Measurements from ENCODE around the gene NRIP1. TPM values are rescaled to one million over a fixed set of nuclear protein-coding genes. Genes with fewer than 3 reads are reported as not detected.

The NRIP1 gene
- total RNA-seq, 2 donors from 2014 or later: 49.5 to 89.3 TPM

- Histone ChIP-seq H3K9ac (ENCODE audit: low read depth in 2 of 2, low read length in 2 of 2) (no peak overlapping the region), H3K9me3 (no peaks in the 10 kb centered on the region), H3K27ac (no peak overlapping the region), H3K36me3 (no peaks in the 10 kb centered on the region), H3K4me1 (no peaks in the 10 kb centered on the region), H3K27me3 (no peaks in the 10 kb centered on the region), H3K4me3 (no peak overlapping the region)
- TF ChIP-seq CTCF (IDR thresholded peaks at IDR 0.05): no peak
- no peak for DNase-seq
- intact Hi-C loops (cut with DNase I): no loop called here
Measured at GRCh38 chr21:15092745-15093144, 27.9 kb upstream of the NRIP1 start.

- H3K4me3 ChIP-seq: no peak overlapping the region
- intact Hi-C loops (cut with DNase I): no loop called here
- no peaks in the 10 kb centered on the region for H3K27me3 ChIP-seq
- H3K4me1 ChIP-seq: no peaks in the 10 kb centered on the region
- no peak for DNase-seq
- no peak for TF ChIP-seq CTCF (IDR thresholded peaks at IDR 0.05)
- no peak overlapping the region for H3K9ac ChIP-seq (ENCODE audit: low read depth in 2 of 2, low read length in 2 of 2)
- H3K27ac ChIP-seq: no peak overlapping the region
- no peaks in the 10 kb centered on the region for H3K9me3 ChIP-seq
- no peaks in the 10 kb centered on the region for H3K36me3 ChIP-seq
Measured at GRCh38 chr21:15090390-15090789, 25.6 kb upstream of the NRIP1 start.

- no peaks in the 10 kb centered on the region for H3K27me3 ChIP-seq
- no peak for DNase-seq
- intact Hi-C loops (cut with DNase I): no loop called here
- no peak for TF ChIP-seq CTCF (IDR thresholded peaks at IDR 0.05)
- H3K27ac ChIP-seq: no peak overlapping the region
- no peak overlapping the region for H3K4me3 ChIP-seq
- H3K9me3 ChIP-seq: no peaks in the 10 kb centered on the region
- H3K9ac ChIP-seq (ENCODE audit: low read depth in 2 of 2, low read length in 2 of 2): no peak overlapping the region
- no peaks in the 10 kb centered on the region for H3K4me1 ChIP-seq
- no peaks in the 10 kb centered on the region for H3K36me3 ChIP-seq
Measured at GRCh38 chr21:15088488-15088887, 23.7 kb upstream of the NRIP1 start.

GRCh38 chr21:15084668-15085067 lies 19.9 kb upstream of the NRIP1 start:
- Histone ChIP-seq H3K27ac (no peak overlapping the region), H3K4me3 (no peak overlapping the region), H3K4me1 (no peaks in the 10 kb centered on the region), H3K9me3 (no peaks in the 10 kb centered on the region), H3K27me3 (no peaks in the 10 kb centered on the region), H3K9ac (ENCODE audit: low read depth in 2 of 2, low read length in 2 of 2) (no peak overlapping the region), H3K36me3 (no peaks in the 10 kb centered on the region)
- intact Hi-C loops (cut with DNase I): no loop called here
- no peak for TF ChIP-seq CTCF (IDR thresholded peaks at IDR 0.05)
- DNase-seq: no peak

- Histone ChIP-seq H3K36me3 (no peaks in the 10 kb centered on the region), H3K9ac (ENCODE audit: low read depth in 2 of 2, low read length in 2 of 2) (no peak overlapping the region), H3K9me3 (no peaks in the 10 kb centered on the region), H3K4me1 (no peaks in the 10 kb centered on the region), H3K27me3 (no peaks in the 10 kb centered on the region), H3K27ac (no peak overlapping the region), H3K4me3 (no peak overlapping the region)
- TF ChIP-seq CTCF (IDR thresholded peaks at IDR 0.05): no peak
- intact Hi-C loops (cut with DNase I): no loop called here
- DNase-seq: no peak
Measured at GRCh38 chr21:15080526-15080925, 15.7 kb upstream of the NRIP1 start.

GRCh38 chr21:15079269-15079668 lies 14.5 kb upstream of the NRIP1 start:
- no peaks in the 10 kb centered on the region for H3K9me3 ChIP-seq
- no peak overlapping the region for H3K4me3 ChIP-seq
- no peak for DNase-seq
- intact Hi-C loops (cut with DNase I): no loop called here
- no peaks in the 10 kb centered on the region for H3K4me1 ChIP-seq
- H3K27me3 ChIP-seq: no peaks in the 10 kb centered on the region
- no peak overlapping the region for H3K27ac ChIP-seq
- no peaks in the 10 kb centered on the region for H3K36me3 ChIP-seq
- TF ChIP-seq CTCF (IDR thresholded peaks at IDR 0.05): no peak
- H3K9ac ChIP-seq (ENCODE audit: low read depth in 2 of 2, low read length in 2 of 2): no peak overlapping the region

Measured in colonic mucosa (tissue), 4 donors.